Measurements from ENCODE around the gene MAN1B1. TPM values are rescaled to one million over a fixed set of nuclear protein-coding genes. Genes with fewer than 3 reads are reported as not detected.

Gene MAN1B1
- total and polyA plus RNA-seq, 2 of the 4 experiments (the other 2 are of a cell fraction) = 28.7 to 55.1 TPM

- no peak overlapping the region for H3K14ac ChIP-seq (replicated peaks; ENCODE audit: low read depth, low read length)
- no peak overlapping the region for H4K8ac ChIP-seq (ENCODE audit: low read depth in 2 of 2, low read length in 2 of 2)
- in situ Hi-C loops (cut with MboI; ENCODE audit: low sequenced_read_pairs) = no loop called here
- H3K4me1 ChIP-seq (ENCODE audit: control insufficient read depth, insufficient read depth, low read length) = no peaks in the 10 kb centered on the region
- no peak overlapping the region for H2BK20ac ChIP-seq (ENCODE audit: low read depth, low read length)
- intact Hi-C loops (cut with micrococcal nuclease) = no loop called here
- no peaks in the 10 kb centered on the region for H3K27me3 ChIP-seq (ENCODE audit: control insufficient read depth, insufficient read depth, low read length)
- no peak overlapping the region for H3K4me2 ChIP-seq (ENCODE audit: low read depth, low read length)
- no peak overlapping the region for H3K27ac ChIP-seq (ENCODE audit: insufficient read depth, low read length)
- peaks cover 0 to 9% of the 10 kb centered on the region in 2 experiments; a peak in 1 of 4 replicates for H3K79me1 ChIP-seq (ENCODE audit: low read depth in 1 of 2, low read length in 2 of 2)
- no peak for DNase-seq
- POLR2A ChIA-PET (ENCODE audit: unreplicated experiment) = no interaction called here
- H3K56ac ChIP-seq (ENCODE audit: extremely low read depth, insufficient read depth, low read length) = no peak overlapping the region
- H3K9me1 ChIP-seq (ENCODE audit: insufficient read depth, low read length) = no peaks in the 10 kb centered on the region; the same call in 1 of the 2 replicates
- BruUV-seq (replicated peaks) = no TSS peak
- H2BK15ac ChIP-seq (ENCODE audit: low read depth, low read length) = no peak overlapping the region
- H4K91ac ChIP-seq (ENCODE audit: insufficient read depth, low read depth, low read length) = no peak overlapping the region
- dilution Hi-C loops (cut with HindIII; ENCODE audit: low sequenced_read_pairs, unreplicated experiment) = no loop called here
- no peak overlapping the region for H2BK5ac ChIP-seq (ENCODE audit: low read depth, low read length, poor library complexity, severe bottlenecking)
- H3K23ac ChIP-seq (ENCODE audit: low read depth, low read length) = no peak overlapping the region
- H3K18ac ChIP-seq (ENCODE audit: low read depth, low read length) = no peak overlapping the region
- TF ChIP-seq FOS (IDR thresholded peaks at IDR 0.05; ENCODE audit: low read depth, low read length) (no peak), MAFK (IDR thresholded peaks at IDR 0.05; ENCODE audit: low read depth, low read length) (no peak), NFE2L2 (IDR thresholded peaks at IDR 0.05; ENCODE audit: low read depth, low read length) (no peak), SMC3 (IDR thresholded peaks at IDR 0.05; ENCODE audit: low read depth, low read length) (no peak), MAZ (IDR thresholded peaks at IDR 0.05; ENCODE audit: borderline replicate concordance, low read depth, low read length) (no peak), POLR2A (IDR thresholded peaks at IDR 0.05; ENCODE audit: low read depth, low read length) (no peak), RAD21 (IDR thresholded peaks at IDR 0.05; ENCODE audit: low read length) (no peak), ELK1 (IDR thresholded peaks at IDR 0.05; ENCODE audit: borderline replicate concordance, low read depth, low read length) (no peak), RCOR1 (IDR thresholded peaks at IDR 0.05; ENCODE audit: insufficient replicate concordance, low read length) (no peak), USF2 (IDR thresholded peaks at IDR 0.05; ENCODE audit: low read depth, low read length) (no peak), CEBPB (IDR thresholded peaks at IDR 0.05; ENCODE audit: low read depth, low read length) (no peak), BHLHE40 (IDR thresholded peaks at IDR 0.05; ENCODE audit: low read depth, low read length) (no peak), RFX5 (IDR thresholded peaks at IDR 0.05; ENCODE audit: low read depth, low read length) (no peak), CTCF (conservative IDR thresholded peaks at IDR 0.05; ENCODE audit: low read depth, low read length) (no peak), MXI1 (IDR thresholded peaks at IDR 0.05; ENCODE audit: borderline replicate concordance, low read depth, low read length) (no peak), CHD1 (IDR thresholded peaks at IDR 0.05; ENCODE audit: low read depth, low read length) (no peak)
- ATAC-seq (ENCODE audit: low read depth) = no peak
- whole genome bisulfite sequencing, 2 experiments (ENCODE audit: extremely low coverage in 2 of 2, insufficient read length in 1 of 2) = 100% methylated on average over 7 of the region's 17 CpGs; no CpG with 5 or more reads in 1 of the 2 experiments
- H3K9ac ChIP-seq (ENCODE audit: low read depth, low read length) = no peak overlapping the region
- H2AK9ac ChIP-seq (replicated peaks; ENCODE audit: low read depth, low read length, poor library complexity) = no peak overlapping the region
- CTCF ChIA-PET = no interaction called here
- H3K9me3 ChIP-seq (ENCODE audit: control insufficient read depth, insufficient read depth, low read length) = no peaks in the 10 kb centered on the region
- no peaks in the 10 kb centered on the region for H4K20me1 ChIP-seq (ENCODE audit: insufficient read depth, low read length)
- H3K4me3 ChIP-seq (ENCODE audit: insufficient read depth, low read depth, low read length) = no peak overlapping the region
- no peak overlapping the region for H3K4ac ChIP-seq (ENCODE audit: low read depth, low read length)
- H2AFZ ChIP-seq (replicated peaks; ENCODE audit: low read length, poor library complexity) = no peak overlapping the region
- no peak overlapping the region for H2AK5ac ChIP-seq (ENCODE audit: low read depth, low read length)
- no peak overlapping the region for H4K5ac ChIP-seq (ENCODE audit: low read depth, low read length)
- peaks cover 76% of the 10 kb centered on the region for H3K36me3 ChIP-seq (ENCODE audit: control insufficient read depth, insufficient read depth, low read length)
- no peak overlapping the region for H2BK120ac ChIP-seq (ENCODE audit: low read depth, low read length)
These were observed 21.2 kb downstream of the MAN1B1 start for GRCh38 chr9:137107982-137108381.
